Spleen (tissue), 11 donors: Measurements from ENCODE around the gene LRP1B. TPM values are rescaled to one million over a fixed set of nuclear protein-coding genes. Genes with fewer than 3 reads are reported as not detected.

Experiments
- DNase-seq: peaks from one replicate; pipeline ENCODE4 v3.0.0-alpha.2; 2020
- H3K27ac ChIP-seq, 8 donors: fragments of 200-600 bp; sonication (generic) in 7 of 8; 1 replicate in 4 of 8; 2 replicates in 4 of 8; pipeline versions ENCODE4 v1.5.0 to v1.8.0; 2016 to 2021; ENCODE audit warnings: inconsistent platforms in 4 of 8, mild to moderate bottlenecking in 4 of 8, moderate library complexity in 1 of 8
- H3K27me3 ChIP-seq, 7 donors: fragments of 200-600 bp; sonication (generic) in 6 of 7; replicated peaks in 1 of 7; 1 replicate in 4 of 7; 2 replicates in 3 of 7; pipeline versions ENCODE4 v1.5.0 to v1.8.0; 2016 to 2021; ENCODE audit warnings: inconsistent platforms in 3 of 7, mild to moderate bottlenecking in 1 of 7
- H3K36me3 ChIP-seq, 6 donors: fragments of 200-600 bp; sonication (generic) in 5 of 6; 1 replicate in 4 of 6; 2 replicates in 2 of 6; pipeline versions ENCODE4 v1.5.0 to v1.8.0; 2016 to 2021; ENCODE audit warnings: inconsistent platforms in 2 of 6
- H3K4me1 ChIP-seq, 6 donors: fragments of 200-600 bp; sonication (generic) in 5 of 6; 1 replicate in 3 of 6; 2 replicates in 3 of 6; pipeline versions ENCODE4 v1.5.0 to v1.8.0; 2016 to 2021; ENCODE audit warnings: inconsistent platforms in 3 of 6
- H3K4me3 ChIP-seq, 8 donors: fragments of 200-600 bp; sonication (generic) in 7 of 8; 1 replicate in 4 of 8; 2 replicates in 4 of 8; pipeline versions ENCODE4 v1.5.0 to v1.8.0; 2016 to 2021; ENCODE audit warnings: inconsistent platforms in 4 of 8, mild to moderate bottlenecking in 4 of 8, moderate library complexity in 2 of 8
- H3K9me3 ChIP-seq, 8 donors: fragments of 200-600 bp; sonication (generic) in 7 of 8; 1 replicate in 4 of 8; 2 replicates in 4 of 8; pipeline versions ENCODE4 v1.5.0 to v1.8.0; 2016 to 2021; ENCODE audit warnings: inconsistent platforms in 4 of 8
- CTCF ChIP-seq, 11 experiments: fragments of 200-600 bp in 7 of 11; fragments of 450-650 bp in 4 of 11; sonication (generic) in 4 of 11; IDR thresholded peaks in 8 of 11; conservative IDR thresholded peaks in 3 of 11; 1 replicate in 7 of 11; 2 replicates in 4 of 11; pipeline versions ENCODE4 v1.4.0 to v1.8.0; 2016 to 2021; ENCODE audit warnings: antibody characterized with exemption in 11 of 11, inconsistent platforms in 4 of 11, mild to moderate bottlenecking in 1 of 11
- POLR2A ChIP-seq, 3 donors: fragments of 450-650 bp; IDR thresholded peaks; one replicate each; pipeline ENCODE4 v1.5.1; 2017; ENCODE audit warnings: antibody characterized with exemption in 3 of 3, mild to moderate bottlenecking in 1 of 3
- POLR2AphosphoS5 ChIP-seq, 3 donors: sonication (generic); formaldehyde crosslinking; IDR thresholded peaks; one replicate each; pipeline ENCODE4 v1.5.1; 2017; ENCODE audit warnings: antibody characterized with exemption in 3 of 3
- WGBS, 5 donors: extraction: QIAGEN DNeasy Blood & Tissue Kit in 3 of 5; methylation state at CpG; one replicate each; pipeline versions ENCODE4 v1.1.5 to v1.1.7; 2013 to 2018; 5-methylcytosine and 5-hydroxymethylcytosine counted together
- intact Hi-C: fragments of 100-400 bp; cut with DNase I; formaldehyde crosslinking; loops from one replicate; pipeline ENCODE4 v1.15.0; 2023; ENCODE audit warnings: low total_unique reads
- polyA plus RNA-seq, 3 donors: library from polyadenylated mRNA; stranded (reverse); fragments of 200-250 nt; gene quantifications; one replicate each; pipeline ENCODE4 v1.2.1, GENCODE V29; 2013
- total RNA-seq, 7 donors: library from RNA; depleted of rRNA in 3 of 7; stranded (reverse); fragments of >200 nt in 3 of 7; fragmentation: NEBNext Ultra II Directional in 4 of 7; extraction: Animal tissue kit (Norgen Biotek cat#: 25700) in 4 of 7; gene quantifications; one replicate each; pipeline versions ENCODE4 v1.1.0 to v1.2.1, GENCODE V29; 2016 to 2021
- donor health status: healthy with polysubstance abuse.
- donor health status: DM: no; HTN: no; CAD: no; lungs with moderate emphysema.
- donor health status: DM: no; HTN: no; CAD: no.
- donor health status: Bipolar disorder and iron deficiency.
- donor health status: healthy.
- donor health status: DM: no; HTN: no; CAD: no.
- donor health status: DM: yes; HTN: yes; CAD: no.

Gene LRP1B
- total and polyA plus RNA-seq, 10 donors, result 0.02 to 0.85 (median 0.08) TPM; not detected in 2

- intact Hi-C loops, result no loop called here
- TF ChIP-seq POLR2A (IDR thresholded peaks at IDR 0.05) (no peak), POLR2AphosphoS5 (IDR thresholded peaks at IDR 0.05) (no peak), CTCF (IDR thresholded peaks at IDR 0.05 in 8 of 11, conservative IDR thresholded peaks at IDR 0.05 in 3 of 11) (no peak)
- H3K27me3 ChIP-seq, result no peaks in the 10 kb centered on the region
- H3K9me3 ChIP-seq, result no peaks in the 10 kb centered on the region
- no peak overlapping the region for H3K27ac ChIP-seq
- WGBS, 5 donors, result 44 to 77% (median 55%) methylated on average over 1 of the region's 1 CpG
- no peaks in the 10 kb centered on the region for H3K4me1 ChIP-seq
- H3K36me3 ChIP-seq, result no peaks in the 10 kb centered on the region
- H3K4me3 ChIP-seq, result no peak overlapping the region
- DNase-seq, result no peak
Measured at GRCh38 chr2:140808211-140808610, 1322.6 kb downstream of the LRP1B start.

GRCh38 chr2:140804700-140805260, 1326.0 kb downstream of the LRP1B start:
- H3K36me3 ChIP-seq, result no peaks in the 10 kb centered on the region
- WGBS, 5 donors, result 85 to 97% (median 93%) methylated on average over 1 of the region's 1 CpG

GRCh38 chr2:140801311-140801710, 1329.5 kb downstream of the LRP1B start:
- Histone ChIP-seq H3K4me3 (no peak overlapping the region), H3K9me3 (no peaks in the 10 kb centered on the region), H3K4me1 (no peaks in the 10 kb centered on the region), H3K36me3 (no peaks in the 10 kb centered on the region), H3K27me3 (no peaks in the 10 kb centered on the region), H3K27ac (no peak overlapping the region)
- TF ChIP-seq CTCF (IDR thresholded peaks at IDR 0.05 in 8 of 11, conservative IDR thresholded peaks at IDR 0.05 in 3 of 11), result no peak
- no peak for TF ChIP-seq POLR2AphosphoS5 (IDR thresholded peaks at IDR 0.05)
- no peak for TF ChIP-seq POLR2A (IDR thresholded peaks at IDR 0.05)
- WGBS, 5 donors, result 82 to 91% (median 86%) methylated on average over 3 of the region's 3 CpGs
- no peak for DNase-seq
- intact Hi-C loops, result no loop called here

More at GRCh38 chr2:140804700-140805260, 1326.0 kb downstream of the LRP1B start:
- no peak for DNase-seq
- Histone ChIP-seq H3K27ac (no peak overlapping the region), H3K9me3 (no peaks in the 10 kb centered on the region), H3K4me1 (no peaks in the 10 kb centered on the region), H3K27me3 (no peaks in the 10 kb centered on the region), H3K4me3 (no peak overlapping the region)
- intact Hi-C loops, result no loop called here
- TF ChIP-seq POLR2A (IDR thresholded peaks at IDR 0.05), result no peak

GRCh38 chr2:140797718-140798117, 1333.1 kb downstream of the LRP1B start:
- no peaks in the 10 kb centered on the region for H3K36me3 ChIP-seq
- no peak overlapping the region for H3K27ac ChIP-seq
- 56 to 77% (median 72%) methylated on average over 4 of the region's 4 CpGs for WGBS, 5 donors
- no peak overlapping the region for H3K4me3 ChIP-seq
- H3K4me1 ChIP-seq, result no peaks in the 10 kb centered on the region
- H3K27me3 ChIP-seq, result no peaks in the 10 kb centered on the region
- no peak for TF ChIP-seq CTCF (IDR thresholded peaks at IDR 0.05 in 8 of 11, conservative IDR thresholded peaks at IDR 0.05 in 3 of 11)
- no peak for TF ChIP-seq POLR2AphosphoS5 (IDR thresholded peaks at IDR 0.05)
- TF ChIP-seq POLR2A (IDR thresholded peaks at IDR 0.05), result no peak
- DNase-seq, result no peak
- intact Hi-C loops, result no loop called here
- no peaks in the 10 kb centered on the region for H3K9me3 ChIP-seq

GRCh38 chr2:140791802-140792201, 1339.0 kb downstream of the LRP1B start:
- no peak overlapping the region for H3K4me3 ChIP-seq
- DNase-seq, result no peak
- H3K27ac ChIP-seq, result no peak overlapping the region
- WGBS, 5 donors, result 43 to 90% (median 77%) methylated on average over 2 of the region's 2 CpGs
- no peaks in the 10 kb centered on the region for H3K27me3 ChIP-seq
- TF ChIP-seq POLR2AphosphoS5 (IDR thresholded peaks at IDR 0.05) (no peak), CTCF (IDR thresholded peaks at IDR 0.05 in 8 of 11, conservative IDR thresholded peaks at IDR 0.05 in 3 of 11) (no peak), POLR2A (IDR thresholded peaks at IDR 0.05) (no peak)
- no peaks in the 10 kb centered on the region for H3K4me1 ChIP-seq
- intact Hi-C loops, result no loop called here
- H3K9me3 ChIP-seq, result peaks cover 0 to 11% (median 0%) of the 10 kb centered on the region in 8 donors
- no peaks in the 10 kb centered on the region for H3K36me3 ChIP-seq
